GM19025 (cell line): ENCODE data around the gene EPYC.
A peak's percentile ranks its signal among the peaks of the same experiment; 100 is the strongest.

ENCODE experiments used
- ATAC-seq: cut with Tn5 transposase; IDR thresholded peaks from one replicate; pipeline ENCODE4 v1.9.1; 2021; ENCODE audit warnings: mild to moderate bottlenecking, low read depth, moderate library complexity; ENCODE audit not compliant: unreplicated experiment

Gene EPYC

GRCh38 chr12:90959538-90960139, 45.1 kb downstream of the EPYC start:
- peak; percentile 66 for ATAC-seq

GRCh38 chr12:90959032-90959431, 45.7 kb downstream of the EPYC start:
- ATAC-seq: no peak

DNA sequence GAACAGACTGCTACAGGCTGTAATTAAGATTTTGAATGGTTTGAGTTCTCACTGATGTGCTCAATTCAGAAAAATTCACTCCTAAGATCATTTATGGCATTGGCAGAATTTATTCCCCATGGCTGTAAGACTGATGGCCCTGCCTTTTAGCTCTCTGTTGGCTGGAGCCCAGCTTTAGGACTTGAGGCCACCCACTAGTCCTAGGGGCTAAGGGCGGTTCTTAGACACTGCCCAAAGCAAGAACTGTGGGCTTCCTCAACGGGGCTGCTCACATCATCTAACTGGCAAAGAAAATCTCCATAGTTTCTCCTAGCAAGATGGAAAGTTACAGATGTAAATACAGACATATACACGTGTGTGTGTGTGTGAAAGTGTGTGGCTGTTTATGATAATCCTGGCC, 46.4 kb downstream of the EPYC start:
- ATAC-seq: no peak

DNA sequence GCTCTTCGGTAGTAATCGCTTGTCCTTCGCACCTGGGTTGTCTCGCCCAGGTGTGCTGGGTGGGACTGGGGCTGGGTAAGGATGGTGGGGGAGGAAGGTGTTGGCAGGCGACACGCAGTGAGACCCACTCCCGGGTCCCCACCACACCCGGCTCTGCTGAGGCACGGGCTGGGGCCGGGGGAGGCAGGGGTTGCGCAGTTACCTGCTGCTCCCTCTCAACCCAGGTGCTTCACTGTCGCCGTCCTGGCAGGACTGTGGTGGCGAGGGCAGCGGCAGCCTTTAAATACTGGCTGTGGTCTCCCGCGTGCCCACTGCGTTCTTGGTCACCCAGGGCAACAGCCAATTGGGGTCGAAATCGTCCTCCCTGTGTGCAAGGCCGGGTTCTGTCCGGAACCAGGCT, 49.9 kb downstream of the EPYC start, which contains the start of gene CCER1:
Gene CCER1, minus strand, starts transcription at position 256 of the 400 bp plus-strand sequence. CDS start 434 bp downstream, outside the sequence.
- no peak for ATAC-seq

DNA sequence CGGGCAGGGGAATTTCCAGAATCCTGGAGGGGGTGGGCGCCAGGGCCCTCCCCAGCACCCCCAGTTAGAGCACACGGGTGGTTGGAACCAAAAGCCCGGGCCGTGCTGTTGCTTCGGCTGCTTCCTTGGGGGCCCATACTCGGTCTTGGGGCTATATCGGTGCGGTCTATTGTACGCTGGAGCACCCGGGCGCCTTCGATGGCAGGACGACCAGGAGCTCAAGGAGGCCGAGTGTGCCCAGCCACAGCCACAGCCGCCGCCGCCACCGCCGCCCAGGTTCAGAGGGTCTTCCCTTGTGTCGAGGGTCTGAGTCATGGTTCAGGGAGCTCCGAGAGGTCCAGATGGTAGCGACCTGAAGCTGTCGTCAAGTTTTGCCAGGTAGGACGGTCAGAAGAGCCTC, 50.3 kb downstream of the EPYC start:
- ATAC-seq: no peak

GRCh38 chr12:90953956-90954421, 50.8 kb downstream of the EPYC start:
- ATAC-seq: no peak

DNA sequence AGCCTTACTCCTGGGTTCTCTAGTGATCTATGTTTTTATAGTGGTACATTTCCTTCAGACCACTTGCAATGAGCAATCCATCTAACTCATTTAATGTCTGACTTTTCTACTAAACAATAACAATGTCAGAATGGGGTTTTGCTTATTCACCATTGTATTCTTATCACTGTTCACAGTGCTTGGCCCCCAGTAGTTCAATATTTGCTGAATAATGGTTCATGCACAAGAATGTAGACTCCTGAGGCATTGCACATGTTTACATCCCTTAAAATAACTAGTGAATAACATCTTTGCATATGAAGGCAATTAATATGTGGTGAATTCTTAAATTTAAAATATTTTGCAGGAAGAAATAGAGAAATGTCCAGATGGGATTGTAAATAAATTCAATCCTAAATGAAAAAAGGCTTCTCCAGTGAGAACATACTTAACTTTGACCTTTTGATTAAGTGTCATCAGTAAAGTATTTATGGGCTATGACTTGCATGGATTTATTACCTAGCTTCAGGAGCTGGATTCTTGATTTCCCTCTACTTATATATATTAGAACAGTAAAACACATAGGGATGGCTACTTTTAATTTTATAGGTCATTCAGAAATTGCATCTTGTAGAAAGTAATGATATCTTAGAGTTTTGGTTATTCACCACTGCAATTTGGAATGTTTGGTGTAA, 53.2 kb downstream of the EPYC start:
- ATAC-seq: no peak

GRCh38 chr12:90947869-90948268, 56.9 kb downstream of the EPYC start:
- ATAC-seq: no peak

GRCh38 chr12:90945070-90945649, 59.6 kb downstream of the EPYC start:
- ATAC-seq: no peak

- ATAC-seq: no peak
Measured at GRCh38 chr12:90943255-90943654, 61.5 kb downstream of the EPYC start.

- ATAC-seq: peak; percentile 61
Measured at GRCh38 chr12:90940872-90941499, 63.8 kb downstream of the EPYC start.

DNA sequence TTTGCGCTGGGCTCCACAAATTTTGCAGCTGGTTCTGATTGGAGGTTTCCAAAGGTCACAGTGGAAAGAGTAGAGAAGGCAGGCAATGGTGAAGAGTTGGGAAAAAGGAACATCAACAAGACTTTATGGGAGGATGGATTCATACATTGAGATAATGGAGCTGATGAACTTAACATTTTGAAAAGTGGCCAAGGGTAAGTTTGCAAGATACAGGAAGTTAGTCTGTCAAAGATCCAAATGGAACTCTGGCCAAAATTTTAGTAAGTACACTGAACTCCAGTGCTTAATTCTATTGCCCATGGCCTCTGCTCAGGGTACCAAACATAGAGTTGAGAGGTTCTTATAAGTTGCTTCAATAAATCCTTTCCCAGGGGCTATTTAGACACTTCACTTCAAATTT, 65.4 kb downstream of the EPYC start:
- ATAC-seq: no peak

GRCh38 chr12:90938451-90938850, 66.3 kb downstream of the EPYC start:
- ATAC-seq: no peak

DNA sequence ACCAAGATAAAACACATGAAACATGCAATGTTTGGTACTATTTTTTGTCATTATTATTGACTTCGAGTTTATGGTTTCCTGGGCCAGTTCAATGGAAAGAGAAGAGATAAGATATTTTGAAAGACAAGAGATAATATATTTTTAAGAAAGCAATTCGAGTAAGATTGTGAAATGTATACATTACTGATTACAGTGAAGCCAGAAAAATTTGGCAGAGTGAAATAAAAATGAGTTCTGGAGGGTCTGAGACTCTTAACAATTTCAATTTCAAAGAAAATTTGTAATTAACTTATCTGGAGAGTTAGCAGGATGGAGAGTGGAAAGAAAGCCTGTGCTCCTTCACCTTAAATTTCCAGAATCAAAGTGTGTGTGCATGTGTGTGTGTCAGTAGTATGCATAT, 67.1 kb downstream of the EPYC start:
- ATAC-seq: no peak

DNA sequence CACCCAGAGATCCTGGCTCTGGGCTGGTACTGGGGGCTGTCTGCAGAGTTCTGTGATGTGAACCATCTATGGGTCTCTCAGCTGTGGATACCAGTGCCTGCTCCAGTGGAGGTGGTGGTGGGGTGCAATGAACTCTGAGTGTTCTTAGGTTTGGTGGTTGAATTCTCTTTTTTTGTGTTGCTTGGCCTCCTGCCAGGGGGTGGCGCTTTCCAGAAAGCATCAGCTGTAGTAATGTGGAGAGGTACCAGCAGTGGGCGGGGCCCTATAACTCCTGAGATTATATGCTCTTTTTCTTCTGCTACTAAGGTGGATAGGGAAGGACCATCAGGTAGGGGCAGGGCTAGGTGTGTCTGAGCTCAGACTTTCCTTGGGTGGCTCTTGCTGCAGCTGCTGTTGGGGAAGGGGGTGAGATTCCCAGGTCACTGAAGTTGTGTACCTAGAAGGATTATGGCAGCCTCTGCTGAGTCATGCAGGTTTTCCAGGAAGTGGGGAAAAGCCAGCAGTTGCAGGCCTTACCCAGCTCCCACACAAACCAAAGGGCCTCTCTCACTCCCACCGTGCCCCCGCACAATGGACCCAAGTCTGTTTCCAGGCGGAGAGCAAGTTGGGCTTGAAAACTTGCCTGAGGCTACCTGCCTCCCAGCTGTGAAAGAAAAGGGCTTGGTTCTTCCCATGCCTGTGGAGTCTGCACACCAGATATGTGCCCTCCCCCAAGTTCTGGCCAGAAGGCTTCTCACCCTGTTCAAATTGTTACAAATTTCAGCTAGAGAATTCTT, 68.4 kb downstream of the EPYC start:
- no peak for ATAC-seq

DNA sequence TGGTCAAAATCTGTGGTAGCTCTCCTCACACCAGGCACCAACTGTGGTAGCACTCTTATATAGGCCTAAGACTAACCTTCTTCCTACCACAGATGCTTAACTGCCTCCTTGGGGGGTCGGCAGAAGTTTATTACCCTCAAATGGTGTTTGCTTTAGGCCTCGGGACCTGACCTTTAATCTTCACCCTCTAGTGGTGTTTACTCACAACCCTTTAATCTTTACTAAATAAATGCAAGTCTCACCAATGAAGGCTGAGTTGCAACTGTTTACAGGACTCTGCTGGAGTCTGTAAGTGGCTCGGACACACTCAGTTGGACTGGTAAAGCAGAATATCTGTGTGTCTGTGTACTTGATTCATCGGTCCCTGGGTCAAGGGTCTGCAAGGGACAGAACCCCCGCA, 79.2 kb downstream of the EPYC start:
- ATAC-seq: no peak

DNA sequence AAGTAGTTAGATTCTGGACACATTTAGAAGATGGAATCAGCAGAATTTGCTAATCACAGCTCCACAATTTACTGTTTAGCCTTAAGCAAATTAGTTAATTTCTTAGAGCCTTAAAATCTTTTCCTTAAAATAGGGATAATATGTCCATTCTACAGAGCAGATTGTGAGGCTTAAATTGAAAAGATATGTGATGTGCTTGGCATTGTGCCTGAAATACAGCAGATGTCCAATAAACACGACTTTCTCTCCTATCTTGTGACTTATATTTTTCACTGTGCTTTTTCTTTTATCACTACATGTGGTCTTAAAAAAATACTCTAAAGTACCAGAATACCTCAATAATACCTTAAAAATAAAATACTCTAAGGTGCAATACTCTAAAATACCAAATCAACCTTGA, 80.4 kb downstream of the EPYC start:
- ATAC-seq: no peak

DNA sequence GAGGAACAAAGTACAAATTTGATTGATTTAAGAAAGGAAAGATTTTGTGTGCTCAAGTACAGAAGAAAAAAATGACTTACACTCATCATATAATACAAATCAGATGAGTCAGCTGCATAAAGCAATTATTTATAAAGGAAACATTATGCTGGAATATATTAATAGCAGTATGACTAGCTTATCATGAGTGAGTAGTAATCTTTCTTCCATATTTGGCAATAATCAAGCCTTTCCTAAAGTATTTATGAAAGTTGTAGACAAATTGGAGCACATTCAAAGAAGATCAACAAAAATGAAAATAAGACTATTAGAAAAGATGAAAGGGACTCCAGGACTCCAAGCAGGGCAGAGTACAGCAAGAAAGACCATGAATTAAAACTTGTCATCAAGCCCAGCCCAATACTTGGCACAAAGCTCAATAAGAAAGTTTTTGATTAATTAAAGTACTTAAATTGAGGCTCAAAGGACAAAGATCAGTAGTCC, 82.6 kb downstream of the EPYC start:
- ATAC-seq: no peak

DNA sequence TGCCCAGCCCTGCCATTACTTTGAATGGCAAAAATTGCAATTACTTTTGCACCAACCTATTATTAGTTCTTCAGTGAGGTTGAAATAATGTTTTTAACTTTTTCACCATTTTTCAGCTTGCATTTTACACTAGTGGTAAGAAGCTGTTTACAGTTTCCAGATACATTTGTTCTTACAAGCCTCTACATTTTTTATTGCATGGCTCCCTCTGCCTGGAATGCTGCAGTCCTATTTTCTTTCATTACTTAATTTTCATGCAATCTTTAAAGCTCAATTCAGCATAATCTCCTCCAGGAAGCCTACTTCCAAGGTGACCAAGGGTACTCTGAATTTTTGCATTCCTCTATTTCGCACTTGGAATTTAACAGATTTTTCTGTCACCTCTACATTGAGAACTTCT, 83.2 kb downstream of the EPYC start:
- ATAC-seq: no peak

DNA sequence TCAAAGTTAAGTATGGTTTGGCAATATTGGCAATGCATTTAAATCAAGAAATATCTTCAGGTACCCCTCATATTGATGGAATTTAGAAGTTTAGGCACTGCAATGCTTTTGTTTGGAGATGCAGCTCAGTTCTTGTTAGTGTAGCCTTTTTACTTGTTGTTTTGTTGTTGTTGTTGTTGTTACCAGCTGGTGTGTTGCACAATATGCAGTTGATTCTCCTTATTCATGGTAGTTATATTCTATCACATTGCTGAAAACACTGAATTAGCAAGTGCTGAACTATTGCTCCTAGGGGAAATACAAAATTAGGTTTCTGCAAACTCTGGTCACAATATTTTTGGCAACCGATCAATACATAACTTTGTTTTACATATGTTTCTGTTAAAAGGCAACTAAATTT, 84.5 kb downstream of the EPYC start:
- no peak for ATAC-seq

GRCh38 chr12:90917431-90917830, 87.3 kb downstream of the EPYC start:
- ATAC-seq: no peak
